A549 (cell line): ENCODE measurements around the gene KCNN3. TPM values are rescaled to one million over a fixed set of nuclear protein-coding genes. Genes with fewer than 3 reads are reported as not detected.

Experiments used
- ATAC-seq, 2 experiments: fragments of 200-7000 bp in 1 of 2; fragments of >200 bp in 1 of 2; cut with Nextera tagmentation in 1 of 2; cut with Tn5 transposase in 1 of 2; 3 replicates each; pipeline versions ENCODE4 v1.8.0 to v1.9.1; 2018 to 2020; ENCODE audit warnings: mild to moderate bottlenecking in 1 of 2, moderate library complexity in 1 of 2
- CTCF ChIA-PET: fragments of 300-600 bp; sonication (Branson Sonifier 250); formaldehyde crosslinking; extraction: SDS; loops from one replicate; lab custom pipeline; 2021; ENCODE audit warnings: antibody characterized with exemption, inconsistent platforms; lab: Yijun Ruan, JAX
- POLR2A ChIA-PET: fragments of 350-600 bp; formaldehyde crosslinking; extraction: SDS; loops from one replicate; lab custom pipeline; 2021; ENCODE audit warnings: antibody characterized with exemption, inconsistent platforms; lab: Yijun Ruan, JAX
- DNase-seq, 2 experiments: peaks; one replicate each; pipeline versions ENCODE4 v3.0.0 to v3.0.0-alpha.2; 2011 to 2016; ENCODE audit warnings: low read depth in 1 of 2, low spot score in 1 of 2
- FAIRE-seq: peaks from 2 replicates; lab custom pipeline; 2011; peaks lifted over from hg19 to GRCh38; lab: Jason Lieb, UNC
- H3K27ac ChIP-seq, 2 experiments: fragments of >200 bp; sonication (Bioruptor Twin); formaldehyde crosslinking; 3 replicates each; pipeline ENCODE4 v1.5.1; 2016 to 2017
- H3K4me1 ChIP-seq: fragments of >200 bp; sonication (Bioruptor Twin); formaldehyde crosslinking; 3 replicates; pipeline ENCODE4 v1.6.1; 2016
- H3K4me2 ChIP-seq: fragments of >200 bp; sonication (Bioruptor Twin); formaldehyde crosslinking; 3 replicates; pipeline ENCODE4 v1.6.1; 2016
- H3K4me3 ChIP-seq: fragments of >200 bp; sonication (Bioruptor Twin); formaldehyde crosslinking; 3 replicates; pipeline ENCODE4 v1.5.1; 2016
- H3K9me3 ChIP-seq: fragments of >200 bp; sonication (Bioruptor Twin); formaldehyde crosslinking; 3 replicates; pipeline ENCODE4 v1.6.1; 2016
- BHLHE40 ChIP-seq: IDR thresholded peaks from 2 replicates; pipeline ENCODE4 v1.6.1; 2012; ENCODE audit warnings: low read depth, low read length, inconsistent platforms
- CEBPB ChIP-seq, 2 experiments: fragments of >200 bp in 1 of 2; sonication (Bioruptor Twin) in 1 of 2; formaldehyde crosslinking in 1 of 2; IDR thresholded peaks; 2 replicates each; pipeline ENCODE4 v1.6.1; 2012 to 2016
- EHF ChIP-seq: fragments of 250-450 bp; sonication (Bioruptor Pico); IDR thresholded peaks from 2 replicates; pipeline ENCODE4 v1.5.0; 2020; ENCODE audit warnings: mild to moderate bottlenecking
- FOSL2 ChIP-seq, 2 experiments: fragments of 450-650 bp in 1 of 2; fragments of >200 bp in 1 of 2; sonication (Bioruptor Twin) in 1 of 2; formaldehyde crosslinking; IDR thresholded peaks; 2 replicates each; pipeline versions ENCODE4 v1.5.0 to v1.6.1; 2016 to 2020; ENCODE audit warnings: mild to moderate bottlenecking in 1 of 2, moderate library complexity in 1 of 2
- JUNB ChIP-seq: fragments of >200 bp; sonication (Bioruptor Twin); formaldehyde crosslinking; IDR thresholded peaks from 2 replicates; pipeline ENCODE4 v1.6.1; 2016
- KDM5A ChIP-seq: fragments of 200-600 bp; sonication (generic); IDR thresholded peaks from 2 replicates; pipeline ENCODE4 v1.6.1; 2016; ENCODE audit warnings: antibody characterized with exemption, mild to moderate bottlenecking
- MAZ ChIP-seq: fragments of 150-350 bp; IDR thresholded peaks from 2 replicates; pipeline ENCODE4 v1.6.1; 2014; ENCODE audit warnings: antibody characterized with exemption, low read depth, low read length, borderline replicate concordance
- NFE2L2 ChIP-seq: fragments of 150-350 bp; conservative IDR thresholded peaks from 2 replicates; pipeline ENCODE4 v1.6.1; 2014; ENCODE audit warnings: low read length
- NPAS2 ChIP-seq: fragments of 250-450 bp; sonication (Bioruptor Pico); IDR thresholded peaks from 2 replicates; pipeline ENCODE4 v1.8.0; 2022; ENCODE audit warnings: mild to moderate bottlenecking, moderate library complexity, borderline replicate concordance
- PHF8 ChIP-seq: fragments of 200-600 bp; sonication (generic); IDR thresholded peaks from 2 replicates; pipeline ENCODE4 v1.6.1; 2016; ENCODE audit warnings: low read depth, mild to moderate bottlenecking, antibody characterized with exemption, moderate library complexity, borderline replicate concordance
- SREBF2 ChIP-seq: fragments of 450-650 bp; IDR thresholded peaks from 2 replicates; pipeline ENCODE4 v1.6.1; 2014; ENCODE audit warnings: mild to moderate bottlenecking, moderate library complexity
- ZNF302 ChIP-seq: fragments of 250-450 bp; sonication (Bioruptor Pico); IDR thresholded peaks from 2 replicates; pipeline ENCODE4 v1.9.0; 2021; ENCODE audit warnings: inconsistent platforms, mild to moderate bottlenecking, moderate library complexity
- ZSCAN20 ChIP-seq: fragments of 250-450 bp; sonication (Bioruptor Pico); IDR thresholded peaks from 2 replicates; pipeline ENCODE4 v1.8.0; 2022; ENCODE audit warnings: mild to moderate bottlenecking, moderate library complexity
- WGBS: methylation state at CpG from one replicate; pipeline ENCODE4 v1.1.6; 2017; ENCODE audit errors: missing lambda C conversion rate; 5-methylcytosine and 5-hydroxymethylcytosine counted together
- polyA plus RNA-seq, 4 experiments: library from polyadenylated mRNA; depleted of rRNA in 3 of 4; stranded (reverse); fragments of >200 nt; fragmentation: RNase III in 1 of 4; extraction: RNeasy Plus Mini Kit Qiagen cat#74134 plus additional on column Dnase treatment in 1 of 4; gene quantifications; 2 replicates in 3 of 4; 3 replicates in 1 of 4; pipeline ENCODE4 v1.2.3, GENCODE V29; 2011 to 2017
- TF ChIP-seq, protein P1 (sequence below): fragments of >200 bp; sonication (Bioruptor Twin); formaldehyde crosslinking; IDR thresholded peaks from 3 replicates; pipeline ENCODE4 v1.5.1; 2016
- TF ChIP-seq, protein P2 (sequence below): IDR thresholded peaks from 2 replicates; pipeline ENCODE4 v1.6.1; 2012
- TF ChIP-seq, protein P3 (sequence below): fragments of 250-450 bp; sonication (Bioruptor Pico); IDR thresholded peaks from 2 replicates; pipeline ENCODE4 v1.5.0; 2020; ENCODE audit warnings: low read depth, mild to moderate bottlenecking, moderate library complexity
- TF ChIP-seq, protein P4 (sequence below): fragments of >200 bp; sonication (Bioruptor Twin); formaldehyde crosslinking; IDR thresholded peaks from 3 replicates; pipeline ENCODE4 v1.6.1; 2016

Gene KCNN3
- polyA plus RNA-seq, 2 of the 4 experiments (the other 2 are of a cell fraction): 0.01 to 0.03 TPM

DNA sequence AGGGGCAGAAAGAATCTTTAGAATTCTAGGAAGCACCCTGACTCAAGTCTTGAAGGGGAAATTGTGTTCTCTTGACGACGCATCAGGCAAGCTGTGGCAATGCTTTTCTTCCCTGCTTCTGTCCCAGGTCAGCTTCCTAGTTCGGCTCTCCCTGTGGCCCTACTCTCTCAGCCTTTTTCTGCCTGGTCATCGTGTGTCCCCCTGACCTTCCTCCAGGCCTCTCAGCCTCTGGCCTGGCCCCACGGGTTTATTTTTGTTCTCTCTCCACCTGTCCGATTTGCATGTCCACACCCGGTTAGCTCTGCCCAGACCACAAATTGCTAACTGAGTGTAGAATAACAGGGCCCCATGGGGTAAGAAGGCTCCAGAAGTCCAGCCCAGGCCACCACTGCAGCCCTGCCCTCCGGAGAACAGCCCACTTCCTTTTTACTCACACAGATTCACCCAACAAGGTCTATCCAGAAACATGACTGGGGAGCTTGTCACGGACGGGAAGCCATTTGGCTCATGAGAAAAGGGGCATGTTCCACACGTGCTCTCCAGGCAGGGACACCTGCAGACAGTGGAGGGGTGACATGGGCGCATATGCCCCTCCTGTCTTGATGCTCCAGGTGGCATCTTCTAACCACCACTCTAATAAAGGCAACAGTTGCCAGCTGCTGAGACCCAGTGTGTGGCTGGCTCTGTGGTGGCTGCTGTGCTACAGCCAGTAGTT is 9.8 kb downstream of the KCNN3 start:
- Histone ChIP-seq H3K4me2 (no peak overlapping the region), H3K4me3 (no peak overlapping the region), H3K9me3 (no peaks in the 10 kb centered on the region), H3K27ac (peak overlapping the region in 1 of 2 experiments; percentile 32; a peak in 1 of 6 replicates)
- DNase-seq (no peak), FAIRE-seq (no peak), ATAC-seq (no peak)
- ChIA-PET POLR2A (no interaction called here), CTCF (interaction anchor here (0.6 to 2.3 kb wide), 10 partner anchors 9 to 365 kb away, joined by 3 to 15 read pairs (median 4); partner anchors contain the start of gene KCNN3)
- 82% methylated on average over 12 of the region's 12 CpGs for WGBS
- TF ChIP-seq EHF (CRISPR knock-in tag) (no peak), CEBPB (IDR thresholded peaks at IDR 0.05) (no peak), NPAS2 (no peak), FOSL2 (IDR thresholded peaks at IDR 0.05) (no peak), FOSL2 (CRISPR knock-in tag; IDR thresholded peaks at IDR 0.05) (no peak), MAZ (no peak), JUNB (no peak), NFE2L2 (no peak), ZNF302 (no peak)
- TF ChIP-seq, protein P1, sequence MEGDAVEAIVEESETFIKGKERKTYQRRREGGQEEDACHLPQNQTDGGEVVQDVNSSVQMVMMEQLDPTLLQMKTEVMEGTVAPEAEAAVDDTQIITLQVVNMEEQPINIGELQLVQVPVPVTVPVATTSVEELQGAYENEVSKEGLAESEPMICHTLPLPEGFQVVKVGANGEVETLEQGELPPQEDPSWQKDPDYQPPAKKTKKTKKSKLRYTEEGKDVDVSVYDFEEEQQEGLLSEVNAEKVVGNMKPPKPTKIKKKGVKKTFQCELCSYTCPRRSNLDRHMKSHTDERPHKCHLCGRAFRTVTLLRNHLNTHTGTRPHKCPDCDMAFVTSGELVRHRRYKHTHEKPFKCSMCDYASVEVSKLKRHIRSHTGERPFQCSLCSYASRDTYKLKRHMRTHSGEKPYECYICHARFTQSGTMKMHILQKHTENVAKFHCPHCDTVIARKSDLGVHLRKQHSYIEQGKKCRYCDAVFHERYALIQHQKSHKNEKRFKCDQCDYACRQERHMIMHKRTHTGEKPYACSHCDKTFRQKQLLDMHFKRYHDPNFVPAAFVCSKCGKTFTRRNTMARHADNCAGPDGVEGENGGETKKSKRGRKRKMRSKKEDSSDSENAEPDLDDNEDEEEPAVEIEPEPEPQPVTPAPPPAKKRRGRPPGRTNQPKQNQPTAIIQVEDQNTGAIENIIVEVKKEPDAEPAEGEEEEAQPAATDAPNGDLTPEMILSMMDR: no peak
- TF ChIP-seq, protein P2, sequence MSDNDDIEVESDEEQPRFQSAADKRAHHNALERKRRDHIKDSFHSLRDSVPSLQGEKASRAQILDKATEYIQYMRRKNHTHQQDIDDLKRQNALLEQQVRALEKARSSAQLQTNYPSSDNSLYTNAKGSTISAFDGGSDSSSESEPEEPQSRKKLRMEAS: no peak
- TF ChIP-seq, protein P3, sequence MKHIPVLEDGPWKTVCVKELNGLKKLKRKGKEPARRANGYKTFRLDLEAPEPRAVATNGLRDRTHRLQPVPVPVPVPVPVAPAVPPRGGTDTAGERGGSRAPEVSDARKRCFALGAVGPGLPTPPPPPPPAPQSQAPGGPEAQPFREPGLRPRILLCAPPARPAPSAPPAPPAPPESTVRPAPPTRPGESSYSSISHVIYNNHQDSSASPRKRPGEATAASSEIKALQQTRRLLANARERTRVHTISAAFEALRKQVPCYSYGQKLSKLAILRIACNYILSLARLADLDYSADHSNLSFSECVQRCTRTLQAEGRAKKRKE (CRISPR knock-in tag): no peak
- TF ChIP-seq, all 56 proteins: peak for 0
- no peaks in the 10 kb centered on the region for H3K4me1 ChIP-seq

DNA sequence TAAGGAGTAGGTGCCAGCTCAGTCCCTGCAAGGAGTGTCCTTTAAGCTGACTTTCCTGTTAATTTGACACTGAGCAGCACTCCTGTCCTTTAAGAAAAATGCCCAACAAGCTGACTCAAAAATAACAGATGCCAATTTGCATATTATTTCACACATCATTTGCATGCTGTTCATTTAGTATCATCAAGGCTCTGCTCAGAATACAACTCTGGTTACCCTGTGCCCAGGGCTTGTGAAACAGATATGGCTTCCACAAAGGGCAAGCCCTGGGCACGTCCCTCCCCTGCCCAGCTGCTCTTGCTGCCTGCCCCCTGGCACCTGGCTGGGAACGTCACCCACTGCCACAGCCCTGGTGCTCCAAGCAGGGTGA is 10.3 kb downstream of the KCNN3 start:
- CTCF ChIA-PET: interaction anchor here (1.1 to 2.3 kb wide), 7 partner anchors 10 to 99 kb away, joined by 3 to 15 read pairs (median 4); partner anchors contain the start of gene KCNN3
- no peak for DNase-seq
- TF ChIP-seq KDM5A (no peak), BHLHE40 (no peak), PHF8 (no peak), ZSCAN20 (no peak), SREBF2 (no peak), EHF (CRISPR knock-in tag) (no peak)
- TF ChIP-seq, protein P4, sequence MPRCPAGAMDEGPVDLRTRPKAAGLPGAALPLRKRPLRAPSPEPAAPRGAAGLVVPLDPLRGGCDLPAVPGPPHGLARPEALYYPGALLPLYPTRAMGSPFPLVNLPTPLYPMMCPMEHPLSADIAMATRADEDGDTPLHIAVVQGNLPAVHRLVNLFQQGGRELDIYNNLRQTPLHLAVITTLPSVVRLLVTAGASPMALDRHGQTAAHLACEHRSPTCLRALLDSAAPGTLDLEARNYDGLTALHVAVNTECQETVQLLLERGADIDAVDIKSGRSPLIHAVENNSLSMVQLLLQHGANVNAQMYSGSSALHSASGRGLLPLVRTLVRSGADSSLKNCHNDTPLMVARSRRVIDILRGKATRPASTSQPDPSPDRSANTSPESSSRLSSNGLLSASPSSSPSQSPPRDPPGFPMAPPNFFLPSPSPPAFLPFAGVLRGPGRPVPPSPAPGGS: no peak
- TF ChIP-seq, protein P2: no peak
- Histone ChIP-seq H3K4me1 (no peaks in the 10 kb centered on the region), H3K9me3 (no peaks in the 10 kb centered on the region), H3K27ac (peak overlapping the region in 1 of 2 experiments; percentile 32; a peak in 1 of 6 replicates), H3K4me2 (no peak overlapping the region), H3K4me3 (no peak overlapping the region)
- ATAC-seq: no peak
- 85% methylated on average over 2 of the region's 2 CpGs for WGBS
- no peak for FAIRE-seq
- POLR2A ChIA-PET: no interaction called here
